NB4 (cell line): ENCODE measurements around the gene ARHGAP22.

Source experiments
- DNase-seq: peaks from one replicate; pipeline ENCODE4 v3.0.0; 2010; ENCODE audit warnings: low read depth
- H3K4me3 ChIP-seq: one replicate; pipeline ENCODE4 v1.5.1; 2011; ENCODE audit warnings: mild to moderate bottlenecking, low read depth, low read length, moderate library complexity
- MAX ChIP-seq: IDR thresholded peaks from 2 replicates; pipeline ENCODE4 v1.6.1; 2011; ENCODE audit warnings: low read depth, low read length
- MYC ChIP-seq: IDR thresholded peaks from 2 replicates; pipeline ENCODE4 v1.6.1; 2011; ENCODE audit warnings: low read depth, low read length
- POLR2A ChIP-seq: IDR thresholded peaks from 2 replicates; pipeline ENCODE4 v1.6.1; 2011; ENCODE audit warnings: mild to moderate bottlenecking; ENCODE audit not compliant: insufficient read length; ENCODE audit errors: extremely low read depth
- TF ChIP-seq, protein P1 (sequence below): IDR thresholded peaks from one replicate; pipeline ENCODE4 v1.5.1; 2012; ENCODE audit warnings: low read depth, low read length

Gene ARHGAP22

GRCh38 chr10:48556065-48556464 is 48.8 kb downstream of the ARHGAP22 start:
- DNase-seq, result no peak
- H3K4me3 ChIP-seq, result no peak overlapping the region
- no peak for TF ChIP-seq MAX
- TF ChIP-seq, protein P1, sequence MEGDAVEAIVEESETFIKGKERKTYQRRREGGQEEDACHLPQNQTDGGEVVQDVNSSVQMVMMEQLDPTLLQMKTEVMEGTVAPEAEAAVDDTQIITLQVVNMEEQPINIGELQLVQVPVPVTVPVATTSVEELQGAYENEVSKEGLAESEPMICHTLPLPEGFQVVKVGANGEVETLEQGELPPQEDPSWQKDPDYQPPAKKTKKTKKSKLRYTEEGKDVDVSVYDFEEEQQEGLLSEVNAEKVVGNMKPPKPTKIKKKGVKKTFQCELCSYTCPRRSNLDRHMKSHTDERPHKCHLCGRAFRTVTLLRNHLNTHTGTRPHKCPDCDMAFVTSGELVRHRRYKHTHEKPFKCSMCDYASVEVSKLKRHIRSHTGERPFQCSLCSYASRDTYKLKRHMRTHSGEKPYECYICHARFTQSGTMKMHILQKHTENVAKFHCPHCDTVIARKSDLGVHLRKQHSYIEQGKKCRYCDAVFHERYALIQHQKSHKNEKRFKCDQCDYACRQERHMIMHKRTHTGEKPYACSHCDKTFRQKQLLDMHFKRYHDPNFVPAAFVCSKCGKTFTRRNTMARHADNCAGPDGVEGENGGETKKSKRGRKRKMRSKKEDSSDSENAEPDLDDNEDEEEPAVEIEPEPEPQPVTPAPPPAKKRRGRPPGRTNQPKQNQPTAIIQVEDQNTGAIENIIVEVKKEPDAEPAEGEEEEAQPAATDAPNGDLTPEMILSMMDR, result no peak
- TF ChIP-seq MYC, result no peak
- TF ChIP-seq POLR2A, result no peak

DNA sequence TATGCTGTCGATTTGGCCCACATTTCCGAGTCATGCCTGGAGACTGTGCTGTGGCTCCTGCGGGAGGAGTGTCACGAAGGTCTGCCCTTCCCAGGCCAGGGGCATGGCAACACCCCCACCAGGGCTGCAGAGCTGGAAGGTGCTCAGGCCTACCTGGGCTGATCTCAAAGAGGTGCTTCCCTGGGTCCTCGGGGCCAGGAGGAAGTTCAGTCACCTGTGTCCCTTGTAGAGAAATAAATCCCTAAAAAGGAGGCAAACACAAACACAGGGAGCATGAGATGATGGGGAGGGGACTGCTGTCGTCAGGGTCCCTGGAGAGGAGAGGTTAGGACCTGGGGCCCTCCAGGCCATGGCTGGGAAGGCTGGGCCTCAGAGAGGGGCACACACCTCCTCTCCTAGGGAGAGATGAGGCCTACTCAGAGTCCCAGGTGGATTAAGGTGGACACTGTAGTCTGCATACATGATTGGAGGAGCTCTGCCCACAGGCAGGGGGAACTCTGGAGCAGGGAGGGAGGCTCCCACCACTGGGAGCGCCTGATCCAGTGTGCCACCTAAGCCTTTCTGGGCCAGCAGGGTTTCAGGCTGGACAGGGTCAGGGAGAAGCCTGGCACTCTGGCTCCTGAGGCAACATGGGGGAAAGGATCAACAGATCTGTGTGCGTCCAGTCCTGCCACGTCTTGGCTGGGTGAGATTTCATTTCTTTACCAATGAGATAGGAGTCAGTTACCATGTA is 49.4 kb downstream of the ARHGAP22 start:
- DNase-seq, result no peak
- TF ChIP-seq POLR2A (no peak), MYC (no peak), MAX (no peak)
- TF ChIP-seq, protein P1, result no peak
- H3K4me3 ChIP-seq, result no peak overlapping the region

GRCh38 chr10:48554656-48555055 is 50.2 kb downstream of the ARHGAP22 start:
- no peak overlapping the region for H3K4me3 ChIP-seq
- DNase-seq, result no peak
- TF ChIP-seq POLR2A (no peak), MAX (no peak), MYC (no peak)
- TF ChIP-seq, protein P1, result no peak

GRCh38 chr10:48554246-48554645 is 50.6 kb downstream of the ARHGAP22 start:
- DNase-seq, result no peak
- no peak overlapping the region for H3K4me3 ChIP-seq
- TF ChIP-seq, protein P1, result no peak
- TF ChIP-seq MYC (no peak), POLR2A (no peak), MAX (no peak)

- no peak overlapping the region for H3K4me3 ChIP-seq
- TF ChIP-seq MAX (no peak), MYC (no peak), POLR2A (no peak)
- TF ChIP-seq, protein P1, result no peak
- no peak for DNase-seq
Observed at GRCh38 chr10:48552946-48553564, 51.8 kb downstream of the ARHGAP22 start.
